HepG2 (cell line): ENCODE data around the gene GALNTL6. TPM values are rescaled to one million over a fixed set of nuclear protein-coding genes. Genes with fewer than 3 reads are reported as not detected.
"Not testable (repeated sequence)": the region's sequence is repeated elsewhere in the genome, so short reads cannot be mapped to it uniquely, and the experiment has no call there.

Source experiments
- ATAC-seq: fragments of 200-7000 bp; cut with Tn5 transposase; 3 replicates; pipeline ENCODE4 v1.9.1; 2020; ENCODE audit warnings: mild to moderate bottlenecking, moderate library complexity
- BruUV-seq: library from RNA; stranded (reverse); fragments of 400-500 nt; replicated peaks from 2 replicates; lab custom pipeline; 2021; lab: Mats Ljungman, UMichigan
- CTCF ChIA-PET: fragments of 300-600 bp; formaldehyde crosslinking; extraction: SDS; loops from one replicate; lab custom pipeline; 2021; ENCODE audit warnings: low total read pairs, inconsistent platforms, low intra/inter-chr PET ratio; lab: Yijun Ruan, JAX
- POLR2A ChIA-PET: fragments of 350-600 bp; sonication (Branson Sonifier 250); formaldehyde crosslinking; loops from one replicate; lab custom pipeline; 2020; ENCODE audit warnings: antibody characterized with exemption, inconsistent platforms; lab: Yijun Ruan, JAX
- DNase-seq: peaks from one replicate; pipeline ENCODE4 v3.0.0-alpha.2; 2015; ENCODE audit warnings: low spot score
- FAIRE-seq: peaks from 3 replicates; lab custom pipeline; 2011; peaks lifted over from hg19 to GRCh38; lab: Jason Lieb, UNC
- H2AFZ ChIP-seq: one replicate; pipeline ENCODE4 v1.6.1; 2011; ENCODE audit warnings: low read length, inconsistent platforms
- H3K27ac ChIP-seq: fragments of 300-600 bp; 3 replicates; pipeline ENCODE4 v1.8.0; 2011; ENCODE audit warnings: mixed run types, mild to moderate bottlenecking, mixed read lengths, low read length, inconsistent platforms; ENCODE audit not compliant: insufficient read depth; ENCODE audit errors: extremely low read length
- H3K27me3 ChIP-seq, 2 experiments: fragments of 200-600 bp in 1 of 2; 2 replicates in 1 of 2; 3 replicates in 1 of 2; pipeline versions ENCODE4 v1.6.0 to v1.8.0; 2011; ENCODE audit warnings: low read length in 2 of 2, mild to moderate bottlenecking in 2 of 2, moderate library complexity in 2 of 2, inconsistent platforms in 1 of 2; ENCODE audit not compliant: insufficient read depth in 2 of 2, control insufficient read depth in 1 of 2
- H3K36me3 ChIP-seq, 2 experiments: fragments of 200-600 bp in 1 of 2; replicated peaks in 1 of 2; 2 replicates in 1 of 2; 3 replicates in 1 of 2; pipeline versions ENCODE4 v1.5.1 to v1.8.0; 2011; ENCODE audit warnings: low read length in 2 of 2, inconsistent platforms in 1 of 2; ENCODE audit not compliant: insufficient read depth in 2 of 2, control insufficient read depth in 1 of 2
- H3K4me1 ChIP-seq: 2 replicates; pipeline ENCODE4 v1.5.1; 2012; ENCODE audit warnings: low read length, inconsistent platforms; ENCODE audit not compliant: insufficient read depth
- H3K4me2 ChIP-seq: 2 replicates; pipeline ENCODE4 v1.6.0; 2011; ENCODE audit warnings: low read depth, low read length, inconsistent platforms
- H3K4me3 ChIP-seq, 3 experiments: fragments of 200-600 bp in 1 of 3; sonication (generic), shearing (Covaris generic) in 1 of 3; replicated peaks in 1 of 3; 2 replicates each; pipeline ENCODE4 v1.5.1; 2011 to 2016; ENCODE audit warnings: low read length in 3 of 3, inconsistent platforms in 2 of 3, low read depth in 2 of 3, mild to moderate bottlenecking in 2 of 3, control low read depth in 1 of 3, mixed read lengths in 1 of 3; ENCODE audit not compliant: insufficient read depth in 1 of 3
- H3K79me2 ChIP-seq: one replicate; pipeline ENCODE4 v1.6.1; 2011; ENCODE audit warnings: low read length, inconsistent platforms; ENCODE audit not compliant: insufficient read depth
- H3K9ac ChIP-seq: 2 replicates; pipeline ENCODE4 v1.6.0; 2011; ENCODE audit warnings: mild to moderate bottlenecking, low read depth, low read length, inconsistent platforms; ENCODE audit not compliant: insufficient read depth
- H3K9me3 ChIP-seq: 2 replicates; pipeline ENCODE4 v1.5.1; 2012; ENCODE audit warnings: mild to moderate bottlenecking, low read length
- H4K20me1 ChIP-seq: 2 replicates; pipeline ENCODE4 v1.6.0; 2011; ENCODE audit warnings: inconsistent platforms, mild to moderate bottlenecking, low read length, moderate library complexity; ENCODE audit not compliant: insufficient read depth
- ARHGAP35 ChIP-seq: sonication (generic); formaldehyde crosslinking; IDR thresholded peaks from 2 replicates; pipeline ENCODE4 v1.9.0; 2022; ENCODE audit warnings: mild to moderate bottlenecking, inconsistent platforms, moderate library complexity, missing genetic modification reagents, borderline replicate concordance
- CBFB ChIP-seq: sonication (generic); formaldehyde crosslinking; IDR thresholded peaks from 2 replicates; pipeline ENCODE4 v1.4.0; 2020; ENCODE audit warnings: missing genetic modification reagents
- FOXO1 ChIP-seq: sonication (generic); formaldehyde crosslinking; IDR thresholded peaks from 2 replicates; pipeline ENCODE4 v1.4.0; 2020; ENCODE audit warnings: missing genetic modification reagents
- MZF1 ChIP-seq: sonication (generic); formaldehyde crosslinking; IDR thresholded peaks from 2 replicates; pipeline ENCODE4 v1.8.1; 2023; ENCODE audit warnings: mild to moderate bottlenecking, missing genetic modification reagents, borderline replicate concordance
- RERE ChIP-seq: IDR thresholded peaks from 2 replicates; pipeline ENCODE4 v1.6.1; 2016; ENCODE audit warnings: low read depth, missing genetic modification reagents, missing compliant biosample characterization
- SMARCE1 ChIP-seq: fragments of 450-650 bp; IDR thresholded peaks from 2 replicates; pipeline ENCODE4 v1.6.1; 2017; ENCODE audit warnings: borderline replicate concordance
- ZBTB2 ChIP-seq: sonication (generic); formaldehyde crosslinking; IDR thresholded peaks from 2 replicates; pipeline ENCODE4 v1.8.0; 2022; ENCODE audit warnings: low read depth, missing genetic modification reagents
- ZNF160 ChIP-seq: sonication (generic); formaldehyde crosslinking; IDR thresholded peaks from 2 replicates; pipeline ENCODE4 v1.8.0; 2022; ENCODE audit warnings: mild to moderate bottlenecking, inconsistent platforms, missing genetic modification reagents
- ZNF17 ChIP-seq: sonication (generic); formaldehyde crosslinking; IDR thresholded peaks from 2 replicates; pipeline ENCODE4 v1.5.0; 2020; ENCODE audit warnings: mild to moderate bottlenecking, missing genetic modification reagents
- ZNF572 ChIP-seq: sonication (generic); formaldehyde crosslinking; IDR thresholded peaks from 2 replicates; pipeline ENCODE4 v1.5.1; 2020; ENCODE audit warnings: mild to moderate bottlenecking, missing genetic modification reagents
- ZNF616 ChIP-seq: sonication (generic); formaldehyde crosslinking; IDR thresholded peaks from 2 replicates; pipeline ENCODE4 v1.5.0; 2020; ENCODE audit warnings: low read depth, mild to moderate bottlenecking, missing genetic modification reagents
- WGBS: methylation state at CpG from one replicate; pipeline ENCODE4 v1.1.6; 2017; ENCODE audit warnings: low lambda C conversion rate; 5-methylcytosine and 5-hydroxymethylcytosine counted together
- in situ Hi-C: cut with HindIII; loops from 2 replicates; pipeline ENCODE4 v1.10.0; 2017; ENCODE audit warnings: low pct_unique_long_range_greater_than_20kb; ENCODE audit not compliant: extremely low pct_ligation_motif_present
- intact Hi-C: fragments of 100-400 bp; cut with micrococcal nuclease; formaldehyde crosslinking; loops from one replicate; pipeline ENCODE4 v1.10.0; 2022; ENCODE audit not compliant: unreplicated experiment
- polyA plus RNA-seq, 8 experiments: library from polyadenylated mRNA; depleted of rRNA in 3 of 8; stranded (reverse) in 7 of 8; unstranded in 1 of 8; fragments of >200 nt; fragmentation: Illumina TruSeq in 4 of 8; extraction: Trizol in 4 of 8; gene quantifications; 2 replicates each; pipeline versions ENCODE4 v1.2.1 to v1.2.3, GENCODE V29; 2011 to 2016; ENCODE audit warnings: low read depth in 4 of 8, missing spikeins in 1 of 8, mixed read lengths in 1 of 8; ENCODE audit not compliant: insufficient read depth in 1 of 8
- total RNA-seq, 5 experiments: library from RNA; depleted of rRNA; stranded (reverse); fragments of >200 nt; fragmentation: Illumina TruSeq; extraction: Trizol; gene quantifications; 2 replicates each; pipeline ENCODE4 v1.2.3, GENCODE V29; 2016; ENCODE audit warnings: low read depth in 1 of 5

Gene GALNTL6
- total and polyA plus RNA-seq, 2 of the 13 experiments (the other 11 are each of a cell fraction or from before 2014, with no cell fraction given), result not detected

- intact Hi-C loops, FAIRE-seq, H3K4me2 ChIP-seq, H3K9ac ChIP-seq, DNase-seq, H3K27me3 ChIP-seq, H3K79me2 ChIP-seq, in situ Hi-C loops, H3K9me3 ChIP-seq, POLR2A ChIA-PET, BruUV-seq, H3K4me3 ChIP-seq, H3K4me1 ChIP-seq, H4K20me1 ChIP-seq, ATAC-seq, CTCF ChIA-PET, H3K36me3 ChIP-seq, H3K27ac ChIP-seq, H2AFZ ChIP-seq: not testable (repeated sequence)
- 2% methylated on average over 4 of the region's 4 CpGs for WGBS
These were observed 1157.0 kb downstream of the GALNTL6 start for GRCh38 chr4:172970189-172970588.

- in situ Hi-C loops (no loop called here), intact Hi-C loops (no loop called here)
- no peak for FAIRE-seq
- POLR2A ChIA-PET, result no interaction called here
- H3K36me3 ChIP-seq, result no peaks in the 10 kb centered on the region
- no peaks in the 10 kb centered on the region for H3K79me2 ChIP-seq
- no peak overlapping the region for H3K9ac ChIP-seq
- ATAC-seq, result no peak
- no TSS peak for BruUV-seq
- H3K27ac ChIP-seq, result no peak overlapping the region
- no peaks in the 10 kb centered on the region for H4K20me1 ChIP-seq
- H2AFZ ChIP-seq, result no peak overlapping the region
- peaks cover 8% of the 10 kb centered on the region; the same call in 1 of the 2 replicates for H3K9me3 ChIP-seq
- DNase-seq, result no peak
- 0% methylated on average over 2 of the region's 7 CpGs for WGBS
- no peak overlapping the region for H3K4me3 ChIP-seq
- CTCF ChIA-PET, result no interaction called here
- H3K27me3 ChIP-seq, result no peaks in the 10 kb centered on the region
- H3K4me2 ChIP-seq, result no peak overlapping the region
- no peaks in the 10 kb centered on the region for H3K4me1 ChIP-seq
- TF ChIP-seq ZNF572 (CRISPR knock-in tag) (no peak), SMARCE1 (no peak), MZF1 (CRISPR knock-in tag) (no peak), ZNF17 (CRISPR knock-in tag) (no peak), CBFB (CRISPR knock-in tag) (no peak), ZNF616 (no peak), RERE (no peak), FOXO1 (CRISPR knock-in tag) (no peak), ZNF160 (CRISPR knock-in tag) (no peak), ARHGAP35 (no peak), ZBTB2 (no peak)
These were observed 1161.4 kb downstream of the GALNTL6 start for GRCh38 chr4:172974586-172974985.
